Loucy (cell line): ENCODE data around the gene MINDY4B.

Source experiments
- H2AFZ ChIP-seq: fragments of 200-600 bp; sonication (generic); 2 replicates; pipeline ENCODE4 v1.6.0; 2016; ENCODE audit warnings: antibody characterized with exemption, mild to moderate bottlenecking, low read length, moderate library complexity
- H3F3A ChIP-seq: fragments of 200-600 bp; 2 replicates; pipeline ENCODE4 v1.6.0; 2016; ENCODE audit warnings: antibody characterized with exemption, low read depth, mild to moderate bottlenecking
- H3K27me3 ChIP-seq: fragments of 200-600 bp; sonication (generic); 2 replicates; pipeline ENCODE4 v1.6.1; 2014; ENCODE audit warnings: low read length, mild to moderate bottlenecking; ENCODE audit not compliant: insufficient read depth, poor library complexity, severe bottlenecking
- H3K36me3 ChIP-seq: fragments of 200-600 bp; sonication (generic); 2 replicates; pipeline ENCODE4 v1.6.1; 2016; ENCODE audit warnings: low read length; ENCODE audit not compliant: insufficient read depth
- H3K4me1 ChIP-seq: fragments of 200-600 bp; sonication (generic); 2 replicates; pipeline ENCODE4 v1.5.1; 2014; ENCODE audit warnings: low read length, mild to moderate bottlenecking; ENCODE audit not compliant: insufficient read depth, poor library complexity, severe bottlenecking
- H3K4me2 ChIP-seq: fragments of 200-600 bp; sonication (generic); 2 replicates; pipeline ENCODE4 v1.6.0; 2014; ENCODE audit warnings: antibody characterized with exemption, low read length, low read depth, mild to moderate bottlenecking; ENCODE audit not compliant: poor library complexity, severe bottlenecking
- H3K4me3 ChIP-seq: fragments of 200-600 bp; sonication (generic); 2 replicates; pipeline ENCODE4 v1.5.1; 2014; ENCODE audit warnings: low read length, mild to moderate bottlenecking, mixed read lengths; ENCODE audit not compliant: poor library complexity, severe bottlenecking
- H3K79me2 ChIP-seq: fragments of 200-600 bp; sonication (generic); 2 replicates; pipeline ENCODE4 v1.6.1; 2014; ENCODE audit warnings: low read length; ENCODE audit not compliant: insufficient read depth
- H3K9ac ChIP-seq: fragments of 200-600 bp; sonication (generic); 2 replicates; pipeline ENCODE4 v1.6.0; 2014; ENCODE audit warnings: mild to moderate bottlenecking, low read depth, low read length, moderate library complexity; ENCODE audit not compliant: poor library complexity, severe bottlenecking
- H3K9me2 ChIP-seq: fragments of 200-600 bp; sonication (generic); replicated peaks from 2 replicates; pipeline ENCODE4 v1.6.1; 2016; ENCODE audit warnings: low read depth, low read length, mixed read lengths
- H3K9me3 ChIP-seq: fragments of 200-600 bp; sonication (generic); 2 replicates; pipeline ENCODE4 v1.6.1; 2014; ENCODE audit warnings: mild to moderate bottlenecking, antibody characterized with exemption, low read length, low read depth; ENCODE audit not compliant: insufficient read depth
- H4K20me1 ChIP-seq: fragments of 200-600 bp; sonication (generic); 2 replicates; pipeline ENCODE4 v1.6.0; 2014; ENCODE audit warnings: antibody characterized with exemption, low read length, mild to moderate bottlenecking; ENCODE audit not compliant: insufficient read depth, poor library complexity, severe bottlenecking
- EZH2phosphoT487 ChIP-seq: fragments of 200-600 bp; IDR thresholded peaks from 2 replicates; pipeline ENCODE4 v1.6.1; 2018; ENCODE audit warnings: antibody characterized with exemption, mild to moderate bottlenecking, moderate library complexity, borderline replicate concordance
- TF ChIP-seq, protein P1 (sequence below): fragments of 200-600 bp; sonication (generic); conservative IDR thresholded peaks from 2 replicates; pipeline ENCODE4 v1.5.1; 2014; ENCODE audit warnings: mild to moderate bottlenecking, antibody characterized with exemption, low read length

Gene MINDY4B

DNA sequence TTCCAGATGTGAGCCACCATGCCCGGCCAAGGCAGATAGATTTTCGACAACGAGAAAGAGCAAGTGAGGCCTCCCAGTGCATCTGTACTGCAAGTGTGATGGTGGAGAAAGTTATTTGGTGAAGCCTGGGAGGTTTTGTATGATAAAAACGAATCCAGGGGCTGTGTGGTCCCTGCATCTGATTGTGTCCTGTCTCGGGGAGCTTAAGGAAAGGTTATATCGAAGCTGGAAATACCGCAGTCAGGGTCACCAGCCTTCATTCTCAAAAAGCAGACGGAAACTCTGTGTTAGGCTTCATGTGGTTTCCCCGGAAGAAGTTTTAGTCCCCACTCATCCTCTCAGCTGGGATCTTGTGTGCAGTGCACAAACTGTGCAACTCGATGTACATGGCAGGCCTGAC is 3.4 kb downstream of the MINDY4B start:
- H3F3A ChIP-seq = no peaks in the 10 kb centered on the region
- H3K79me2 ChIP-seq = no peaks in the 10 kb centered on the region
- H3K9me2 ChIP-seq = no peaks in the 10 kb centered on the region
- no peak overlapping the region for H2AFZ ChIP-seq
- TF ChIP-seq, protein P1, sequence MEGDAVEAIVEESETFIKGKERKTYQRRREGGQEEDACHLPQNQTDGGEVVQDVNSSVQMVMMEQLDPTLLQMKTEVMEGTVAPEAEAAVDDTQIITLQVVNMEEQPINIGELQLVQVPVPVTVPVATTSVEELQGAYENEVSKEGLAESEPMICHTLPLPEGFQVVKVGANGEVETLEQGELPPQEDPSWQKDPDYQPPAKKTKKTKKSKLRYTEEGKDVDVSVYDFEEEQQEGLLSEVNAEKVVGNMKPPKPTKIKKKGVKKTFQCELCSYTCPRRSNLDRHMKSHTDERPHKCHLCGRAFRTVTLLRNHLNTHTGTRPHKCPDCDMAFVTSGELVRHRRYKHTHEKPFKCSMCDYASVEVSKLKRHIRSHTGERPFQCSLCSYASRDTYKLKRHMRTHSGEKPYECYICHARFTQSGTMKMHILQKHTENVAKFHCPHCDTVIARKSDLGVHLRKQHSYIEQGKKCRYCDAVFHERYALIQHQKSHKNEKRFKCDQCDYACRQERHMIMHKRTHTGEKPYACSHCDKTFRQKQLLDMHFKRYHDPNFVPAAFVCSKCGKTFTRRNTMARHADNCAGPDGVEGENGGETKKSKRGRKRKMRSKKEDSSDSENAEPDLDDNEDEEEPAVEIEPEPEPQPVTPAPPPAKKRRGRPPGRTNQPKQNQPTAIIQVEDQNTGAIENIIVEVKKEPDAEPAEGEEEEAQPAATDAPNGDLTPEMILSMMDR = no peak
- no peak for TF ChIP-seq EZH2phosphoT487
- no peak overlapping the region for H3K4me2 ChIP-seq
- no peaks in the 10 kb centered on the region for H4K20me1 ChIP-seq
- no peaks in the 10 kb centered on the region for H3K27me3 ChIP-seq
- no peaks in the 10 kb centered on the region for H3K9me3 ChIP-seq
- H3K36me3 ChIP-seq = no peaks in the 10 kb centered on the region
- H3K4me1 ChIP-seq = peaks cover 19% of the 10 kb centered on the region
- no peak overlapping the region for H3K9ac ChIP-seq
- H3K4me3 ChIP-seq = no peak overlapping the region

DNA sequence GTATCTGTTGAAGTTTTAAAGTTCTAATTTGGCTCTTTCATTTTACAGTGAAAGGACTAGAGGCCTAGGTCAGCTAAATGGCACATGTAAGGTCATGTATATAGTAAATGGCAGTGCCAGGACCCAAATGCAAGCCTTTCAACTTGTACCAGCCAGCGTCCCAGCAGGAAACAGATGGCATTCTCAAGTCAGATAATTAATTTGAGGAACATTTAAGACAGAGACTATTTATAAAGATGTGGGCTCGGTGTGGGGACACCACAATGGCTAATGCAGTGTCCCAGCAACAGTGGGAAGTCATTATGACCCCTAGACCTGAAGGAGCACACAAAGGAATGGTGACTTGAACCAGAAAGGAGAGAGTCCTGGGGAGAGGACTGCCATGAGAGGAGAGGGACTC is 6.1 kb downstream of the MINDY4B start:
- no peaks in the 10 kb centered on the region for H4K20me1 ChIP-seq
- H3K4me3 ChIP-seq = peak overlapping the region; percentile 34
- H3K9me3 ChIP-seq = no peaks in the 10 kb centered on the region
- H3K4me1 ChIP-seq = peaks cover 19% of the 10 kb centered on the region
- no peaks in the 10 kb centered on the region for H3K9me2 ChIP-seq
- peak overlapping the region; percentile 52 for H3K4me2 ChIP-seq
- H3K79me2 ChIP-seq = no peaks in the 10 kb centered on the region
- no peaks in the 10 kb centered on the region for H3F3A ChIP-seq
- H3K27me3 ChIP-seq = no peaks in the 10 kb centered on the region
- TF ChIP-seq EZH2phosphoT487 = no peak
- TF ChIP-seq, protein P1 = no peak
- no peaks in the 10 kb centered on the region for H3K36me3 ChIP-seq
- H3K9ac ChIP-seq = no peak overlapping the region
- peak overlapping the region; percentile 78 for H2AFZ ChIP-seq

DNA sequence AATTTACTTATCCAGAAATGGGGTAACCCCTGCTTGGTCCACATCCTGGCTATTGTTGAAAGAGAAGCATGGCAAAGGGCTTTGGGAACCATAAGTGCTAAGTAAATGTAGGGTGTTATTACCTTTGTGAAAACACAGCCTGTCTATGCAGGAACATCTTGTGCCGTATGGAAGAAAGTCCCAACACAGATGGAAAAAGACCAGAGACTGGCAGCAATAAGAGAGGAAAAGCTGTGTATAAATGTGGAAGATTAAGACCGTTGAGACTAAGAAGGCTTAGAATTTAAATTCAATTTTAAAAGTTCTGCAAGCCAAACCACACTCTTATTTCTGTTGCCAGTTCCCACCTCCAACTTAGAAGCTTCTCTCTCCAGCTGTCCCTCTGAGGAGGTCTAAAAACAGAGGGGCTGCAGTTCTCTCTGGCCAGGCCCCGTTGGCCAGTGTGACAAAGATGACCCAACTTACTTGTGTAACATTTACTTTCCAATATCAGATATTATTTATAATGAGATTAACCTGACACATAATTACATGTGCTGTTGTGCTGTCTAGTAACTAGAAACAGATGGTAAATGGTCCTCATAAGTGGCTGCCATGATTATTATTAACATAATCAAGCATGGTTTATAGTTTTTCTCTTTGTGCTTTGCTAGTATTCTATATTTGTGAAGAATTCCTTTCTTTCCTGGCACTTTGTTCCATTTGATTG is 7.0 kb downstream of the MINDY4B start:
- H3K27me3 ChIP-seq = no peaks in the 10 kb centered on the region
- H3K9me2 ChIP-seq = no peaks in the 10 kb centered on the region
- no peaks in the 10 kb centered on the region for H4K20me1 ChIP-seq
- H3K4me2 ChIP-seq = peak overlapping the region; percentile 52
- no peaks in the 10 kb centered on the region for H3K36me3 ChIP-seq
- no peaks in the 10 kb centered on the region for H3K9me3 ChIP-seq
- H3K79me2 ChIP-seq = no peaks in the 10 kb centered on the region
- H3K4me3 ChIP-seq = no peak overlapping the region
- TF ChIP-seq, protein P1 = no peak
- no peak for TF ChIP-seq EZH2phosphoT487
- H3K9ac ChIP-seq = no peak overlapping the region
- peak overlapping the region; percentile 78; the same call in 1 of the 2 replicates for H2AFZ ChIP-seq
- peaks cover 19% of the 10 kb centered on the region for H3K4me1 ChIP-seq
- no peaks in the 10 kb centered on the region for H3F3A ChIP-seq
